ENCODE results near the gene APEX2.
"Not testable (repeated sequence)": the region's sequence is repeated elsewhere in the genome, so short reads cannot be mapped to it uniquely, and the experiment has no call there.

DNA sequence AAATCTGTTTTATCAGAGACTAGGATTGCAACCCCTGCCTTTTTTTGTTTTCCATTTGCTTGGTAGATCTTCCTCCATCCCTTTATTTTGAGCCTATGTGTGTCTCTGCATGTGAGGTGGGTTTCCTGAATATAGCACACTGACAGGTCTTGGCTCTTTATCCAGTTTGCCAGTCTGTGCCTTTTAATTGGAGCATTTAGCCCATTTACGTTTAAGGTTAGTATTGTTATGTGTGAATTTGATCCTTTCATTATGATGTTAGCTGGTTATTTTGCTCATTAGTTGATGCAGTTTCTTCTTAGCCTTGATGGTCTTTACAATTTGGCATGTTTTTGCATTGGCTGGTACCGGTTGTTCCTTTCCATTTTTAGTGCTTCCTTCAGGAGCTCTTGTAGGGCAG lies 50.4 kb downstream of the APEX2 start:
- TF ChIP-seq, protein P1, sequence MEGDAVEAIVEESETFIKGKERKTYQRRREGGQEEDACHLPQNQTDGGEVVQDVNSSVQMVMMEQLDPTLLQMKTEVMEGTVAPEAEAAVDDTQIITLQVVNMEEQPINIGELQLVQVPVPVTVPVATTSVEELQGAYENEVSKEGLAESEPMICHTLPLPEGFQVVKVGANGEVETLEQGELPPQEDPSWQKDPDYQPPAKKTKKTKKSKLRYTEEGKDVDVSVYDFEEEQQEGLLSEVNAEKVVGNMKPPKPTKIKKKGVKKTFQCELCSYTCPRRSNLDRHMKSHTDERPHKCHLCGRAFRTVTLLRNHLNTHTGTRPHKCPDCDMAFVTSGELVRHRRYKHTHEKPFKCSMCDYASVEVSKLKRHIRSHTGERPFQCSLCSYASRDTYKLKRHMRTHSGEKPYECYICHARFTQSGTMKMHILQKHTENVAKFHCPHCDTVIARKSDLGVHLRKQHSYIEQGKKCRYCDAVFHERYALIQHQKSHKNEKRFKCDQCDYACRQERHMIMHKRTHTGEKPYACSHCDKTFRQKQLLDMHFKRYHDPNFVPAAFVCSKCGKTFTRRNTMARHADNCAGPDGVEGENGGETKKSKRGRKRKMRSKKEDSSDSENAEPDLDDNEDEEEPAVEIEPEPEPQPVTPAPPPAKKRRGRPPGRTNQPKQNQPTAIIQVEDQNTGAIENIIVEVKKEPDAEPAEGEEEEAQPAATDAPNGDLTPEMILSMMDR (IDR thresholded peaks at IDR 0.05) = not testable (repeated sequence)
- not testable (repeated sequence) for TF ChIP-seq POLR2A (IDR thresholded peaks at IDR 0.05); POLR2AphosphoS5 (IDR thresholded peaks at IDR 0.05; ENCODE audit: insufficient read depth in 1 of 2, low read depth in 1 of 2)

Data from vagina (tissue), 2 donors.